COLO668 (cell line): ENCODE measurements around the gene LLGL2.
"Not testable (repeated sequence)": the region's sequence is repeated elsewhere in the genome, so short reads cannot be mapped to it uniquely, and the experiment has no call there.

Source experiments
- DNase-seq: peaks from one replicate; lab custom pipeline; 2025; ENCODE audit not compliant: unreplicated experiment; lab: John Stamatoyannopoulos, UW

Gene LLGL2, protein sequence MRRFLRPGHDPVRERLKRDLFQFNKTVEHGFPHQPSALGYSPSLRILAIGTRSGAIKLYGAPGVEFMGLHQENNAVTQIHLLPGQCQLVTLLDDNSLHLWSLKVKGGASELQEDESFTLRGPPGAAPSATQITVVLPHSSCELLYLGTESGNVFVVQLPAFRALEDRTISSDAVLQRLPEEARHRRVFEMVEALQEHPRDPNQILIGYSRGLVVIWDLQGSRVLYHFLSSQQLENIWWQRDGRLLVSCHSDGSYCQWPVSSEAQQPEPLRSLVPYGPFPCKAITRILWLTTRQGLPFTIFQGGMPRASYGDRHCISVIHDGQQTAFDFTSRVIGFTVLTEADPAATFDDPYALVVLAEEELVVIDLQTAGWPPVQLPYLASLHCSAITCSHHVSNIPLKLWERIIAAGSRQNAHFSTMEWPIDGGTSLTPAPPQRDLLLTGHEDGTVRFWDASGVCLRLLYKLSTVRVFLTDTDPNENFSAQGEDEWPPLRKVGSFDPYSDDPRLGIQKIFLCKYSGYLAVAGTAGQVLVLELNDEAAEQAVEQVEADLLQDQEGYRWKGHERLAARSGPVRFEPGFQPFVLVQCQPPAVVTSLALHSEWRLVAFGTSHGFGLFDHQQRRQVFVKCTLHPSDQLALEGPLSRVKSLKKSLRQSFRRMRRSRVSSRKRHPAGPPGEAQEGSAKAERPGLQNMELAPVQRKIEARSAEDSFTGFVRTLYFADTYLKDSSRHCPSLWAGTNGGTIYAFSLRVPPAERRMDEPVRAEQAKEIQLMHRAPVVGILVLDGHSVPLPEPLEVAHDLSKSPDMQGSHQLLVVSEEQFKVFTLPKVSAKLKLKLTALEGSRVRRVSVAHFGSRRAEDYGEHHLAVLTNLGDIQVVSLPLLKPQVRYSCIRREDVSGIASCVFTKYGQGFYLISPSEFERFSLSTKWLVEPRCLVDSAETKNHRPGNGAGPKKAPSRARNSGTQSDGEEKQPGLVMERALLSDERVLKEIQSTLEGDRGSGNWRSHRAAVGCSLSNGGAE

GRCh38 chr17:75524970-75525805 is at the start of gene LLGL2:
LLGL2 (plus strand) TSS chr17:75525697; CDS start chr17:75543427, 17,730 bp downstream.
- peak; percentile 96 for DNase-seq

DNA sequence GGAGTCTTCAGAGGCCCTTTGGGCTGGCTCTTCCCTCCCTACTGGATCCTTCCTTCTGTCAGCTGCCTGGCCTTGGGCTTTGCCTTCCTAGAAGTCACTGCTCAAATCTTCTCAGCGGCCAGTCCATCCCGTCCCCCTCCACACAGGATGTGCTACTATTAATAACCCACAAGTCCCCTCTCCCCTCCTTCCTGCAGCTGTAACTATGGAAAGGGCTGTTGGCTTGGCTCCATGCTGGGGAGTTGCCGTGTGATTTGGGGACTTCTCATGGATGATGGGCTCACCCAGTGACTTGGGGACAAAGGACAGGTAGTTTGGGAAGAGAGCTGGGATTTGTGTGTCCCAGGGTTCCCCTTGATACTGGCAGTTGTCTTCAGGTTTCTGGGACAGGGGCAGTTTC is 49.6 kb upstream of the LLGL2 start:
- DNase-seq = no peak

- no peak for DNase-seq
Measured at GRCh38 chr17:75476271-75476671, 49.2 kb upstream of the LLGL2 start.

DNA sequence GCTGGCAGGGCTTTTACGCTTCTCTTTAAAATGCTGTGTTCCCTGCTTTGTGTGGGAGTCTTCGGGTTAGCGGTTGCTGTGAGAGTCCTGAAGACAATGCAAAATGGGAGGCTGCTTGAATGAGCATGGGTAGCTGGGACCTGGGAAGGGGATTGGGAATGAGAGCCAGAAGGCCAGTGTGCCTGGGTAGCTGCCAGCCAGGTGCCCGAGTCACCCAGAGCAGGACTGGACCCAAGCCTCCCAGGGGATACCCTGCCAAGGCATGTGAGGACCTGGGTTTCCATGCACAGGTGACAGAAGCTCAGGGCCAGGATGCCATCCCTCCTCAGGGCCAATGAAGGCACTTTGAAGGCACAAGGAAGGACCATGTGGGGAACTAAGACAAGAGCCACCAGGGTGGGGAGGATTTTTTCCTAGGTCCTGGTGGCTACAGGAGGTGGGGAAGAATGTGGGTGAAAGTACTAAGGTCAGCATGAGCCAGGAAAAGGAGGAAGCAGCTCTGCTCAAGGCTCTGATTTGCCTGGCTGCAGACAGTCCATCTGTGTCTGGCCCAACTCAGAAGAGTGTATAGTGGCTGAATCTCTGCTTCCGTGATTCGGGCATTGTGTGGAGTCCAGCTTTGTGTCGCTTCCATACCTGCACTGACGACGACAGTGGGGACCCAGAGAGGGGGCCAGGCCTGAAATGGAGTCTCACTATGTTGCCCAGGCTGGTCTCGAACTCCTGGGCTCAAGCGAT is 48.6 kb upstream of the LLGL2 start:
- DNase-seq = no peak

DNA sequence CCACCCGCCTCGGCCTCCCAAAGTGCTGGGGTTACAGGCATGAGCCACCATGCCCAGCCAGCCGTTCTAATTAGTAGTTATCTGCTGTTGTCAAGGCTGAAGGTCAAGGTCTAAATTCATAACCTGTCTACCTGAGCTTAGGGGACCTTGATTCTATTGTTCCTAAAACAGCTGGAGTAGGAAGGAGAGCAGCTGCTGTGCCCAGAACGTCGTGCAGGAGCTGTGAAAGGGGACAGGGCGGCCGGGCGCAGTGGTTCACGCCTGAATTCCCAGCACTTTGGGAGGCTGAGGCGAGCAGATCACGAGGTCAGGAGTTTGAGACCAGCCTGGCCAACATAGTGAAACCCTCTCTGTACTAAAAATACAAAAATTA is 48.0 kb upstream of the LLGL2 start:
- DNase-seq = not testable (repeated sequence)

GRCh38 chr17:75478508-75478907 is 47.0 kb upstream of the LLGL2 start:
- DNase-seq = no peak

DNA sequence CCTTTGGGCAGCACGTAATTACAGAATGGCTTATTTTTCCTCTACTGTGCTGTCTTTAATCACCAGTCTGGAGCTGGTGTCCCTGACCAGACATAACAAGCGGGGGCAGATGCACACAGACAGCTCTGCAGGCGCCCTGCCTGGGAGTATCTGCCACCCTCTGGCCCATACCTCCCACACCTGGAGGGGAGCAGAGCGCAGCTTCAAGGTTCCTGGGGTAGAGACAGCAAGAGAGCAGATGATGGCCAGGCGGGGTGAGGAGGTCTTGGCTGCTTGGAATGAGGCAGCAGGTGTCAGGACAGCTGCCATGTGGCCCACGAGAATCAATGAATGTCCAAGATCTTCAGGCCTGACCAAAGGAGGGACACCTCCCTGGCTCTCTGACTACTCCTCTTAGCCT is 45.2 kb upstream of the LLGL2 start:
- no peak for DNase-seq

DNA sequence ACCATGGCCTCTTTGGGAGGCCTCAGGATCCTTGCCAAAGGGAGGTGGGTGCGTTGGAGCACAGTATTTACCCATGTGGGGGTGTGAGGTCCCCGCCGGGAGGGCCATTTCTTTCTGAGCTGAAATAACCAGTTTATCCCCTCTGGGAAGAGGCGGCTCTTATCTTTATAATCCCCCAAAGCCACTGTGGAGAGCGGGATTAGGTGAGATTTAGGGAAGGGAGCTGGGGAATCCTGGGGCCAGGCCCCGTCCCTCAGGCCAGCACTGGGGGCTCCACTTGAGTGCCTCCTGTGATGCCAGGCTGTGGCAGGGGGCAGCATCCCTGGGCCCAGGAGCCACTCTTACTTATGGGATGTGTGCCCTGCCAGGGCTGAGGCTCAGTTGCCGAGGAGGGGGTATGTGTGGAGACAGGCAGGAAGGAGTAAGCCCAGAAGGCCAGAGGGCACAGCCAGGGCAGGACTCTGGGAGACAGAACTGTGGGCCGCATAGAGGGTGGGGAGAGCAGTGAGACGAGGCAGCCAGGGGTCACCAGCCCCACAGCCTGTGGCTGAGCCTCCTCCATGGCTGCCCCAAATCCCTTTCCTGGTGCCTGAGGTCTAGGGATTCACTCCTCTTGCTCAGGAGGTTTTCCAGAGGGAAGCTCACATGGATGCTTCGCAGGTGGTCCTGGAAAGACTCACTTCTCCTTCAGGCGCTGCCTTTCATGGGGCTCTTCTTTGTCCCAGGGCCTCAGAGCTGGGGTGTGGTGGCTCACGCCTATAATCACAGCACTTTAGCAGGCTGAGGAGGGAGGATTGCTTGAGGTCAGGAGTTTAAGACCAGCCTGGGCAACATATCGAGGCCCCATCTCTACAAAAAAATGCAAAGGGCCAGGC is 44.1 kb upstream of the LLGL2 start:
- no peak for DNase-seq

GRCh38 chr17:75482098-75482942 is 43.2 kb upstream of the LLGL2 start:
- DNase-seq = no peak

GRCh38 chr17:75485688-75486087 is 39.8 kb upstream of the LLGL2 start:
- DNase-seq = no peak

DNA sequence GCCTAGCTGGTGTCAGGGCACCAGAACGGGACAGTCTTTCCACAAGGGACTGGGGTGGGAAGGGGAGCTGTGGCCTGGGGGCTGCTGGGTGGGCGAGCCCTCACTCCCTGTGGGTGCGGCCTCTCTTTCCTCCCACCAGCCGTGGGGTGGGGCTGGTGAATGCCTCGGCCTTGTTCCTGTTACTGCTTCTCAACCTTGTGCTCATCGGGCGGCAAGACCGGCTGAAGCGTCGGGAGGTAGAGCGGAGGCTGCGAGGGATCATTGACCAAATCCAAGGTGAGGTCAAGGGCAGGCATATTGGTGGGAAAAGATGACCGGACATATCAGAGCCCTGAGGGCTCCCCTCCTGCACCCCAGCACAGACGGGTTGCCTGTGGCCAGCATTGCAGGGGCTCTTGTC is 39.3 kb upstream of the LLGL2 start:
- no peak for DNase-seq

DNA sequence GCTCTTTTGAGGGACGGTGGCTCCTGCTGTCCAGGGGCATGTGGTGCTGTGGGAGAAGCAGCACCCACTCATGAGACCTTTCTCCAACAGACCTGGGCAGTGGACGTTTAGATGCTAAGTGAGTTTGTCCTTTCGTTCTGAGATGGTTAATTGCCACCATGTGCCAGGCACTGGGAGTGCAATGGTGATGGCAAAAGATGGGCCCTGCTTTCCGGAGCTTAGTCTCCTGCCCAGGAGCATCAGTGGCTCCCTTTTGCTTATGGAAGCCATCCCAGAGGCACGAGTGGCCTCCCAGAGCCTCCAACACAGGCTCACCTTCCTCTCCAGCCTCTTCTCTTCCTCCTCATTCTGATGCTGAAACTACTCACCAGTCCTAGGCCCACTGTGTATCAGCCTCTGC is 38.5 kb upstream of the LLGL2 start:
- DNase-seq = no peak

- no peak for DNase-seq
Measured at GRCh38 chr17:75487351-75488070, 38.0 kb upstream of the LLGL2 start.

- no peak for DNase-seq
Measured at GRCh38 chr17:75488693-75489510, 36.6 kb upstream of the LLGL2 start.

DNA sequence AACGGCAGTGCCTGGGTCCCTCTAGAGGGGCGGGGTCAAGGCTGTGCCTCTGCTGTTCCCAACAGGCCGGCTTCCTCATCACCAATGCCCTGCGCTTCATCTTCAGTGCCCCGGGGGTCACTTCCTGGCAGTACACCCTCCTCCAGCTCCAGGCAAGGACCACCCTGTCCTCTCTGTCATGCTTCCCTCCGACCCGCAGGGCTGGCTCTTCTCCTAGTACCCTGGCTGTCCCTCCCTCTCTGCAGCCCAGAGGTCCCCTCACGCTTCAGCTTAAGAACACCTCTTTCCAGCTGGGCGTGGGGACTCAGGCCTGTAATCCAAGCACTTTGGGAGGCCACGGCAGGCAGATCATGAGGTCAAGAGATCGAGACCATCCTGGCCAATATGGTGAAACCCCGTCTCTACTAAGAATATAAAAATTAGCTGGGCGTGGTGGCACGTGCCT is 36.0 kb upstream of the LLGL2 start:
- no peak for DNase-seq

GRCh38 chr17:75490173-75490743 is 35.2 kb upstream of the LLGL2 start:
- DNase-seq = no peak
